Sigmoid colon (tissue), 7 donors: ENCODE measurements around the gene PLB1. TPM values are rescaled to one million over a fixed set of nuclear protein-coding genes. Genes with fewer than 3 reads are reported as not detected.

ENCODE experiments used
- DNase-seq: peaks from one replicate; pipeline ENCODE4 v3.0.0-alpha.2; 2019
- H3K27ac ChIP-seq, 4 donors: fragments of 200-600 bp; sonication (generic); one replicate each; pipeline ENCODE4 v1.5.1; 2016 to 2019; ENCODE audit warnings: mild to moderate bottlenecking in 1 of 4
- H3K27me3 ChIP-seq, 3 donors: fragments of 200-600 bp; sonication (generic); one replicate each; pipeline ENCODE4 v1.5.1; 2019; ENCODE audit warnings: mild to moderate bottlenecking in 1 of 3
- H3K36me3 ChIP-seq, 4 donors: fragments of 200-600 bp; sonication (generic); one replicate each; pipeline ENCODE4 v1.5.1; 2016 to 2019
- H3K4me1 ChIP-seq, 4 donors: fragments of 200-600 bp; sonication (generic); one replicate each; pipeline ENCODE4 v1.5.1; 2017 to 2019
- H3K4me3 ChIP-seq, 4 donors: fragments of 200-600 bp; sonication (generic); one replicate each; pipeline ENCODE4 v1.5.1; 2017 to 2019; ENCODE audit warnings: mild to moderate bottlenecking in 2 of 4, moderate library complexity in 1 of 4
- H3K9me3 ChIP-seq, 4 donors: fragments of 200-600 bp in 3 of 4; sonication (generic) in 3 of 4; one replicate each; pipeline versions ENCODE4 v1.5.1 to v1.6.1; 2013 to 2019
- EP300 ChIP-seq, 4 donors: sonication (generic); formaldehyde crosslinking; IDR thresholded peaks; one replicate each; pipeline ENCODE4 v1.6.1; 2017; ENCODE audit warnings: antibody characterized with exemption in 4 of 4
- POLR2A ChIP-seq, 2 donors: fragments of 450-650 bp; IDR thresholded peaks; one replicate each; pipeline ENCODE4 v1.6.1; 2016; ENCODE audit warnings: antibody characterized with exemption in 2 of 2, mild to moderate bottlenecking in 2 of 2, moderate library complexity in 2 of 2
- POLR2AphosphoS5 ChIP-seq, 4 donors: sonication (generic); formaldehyde crosslinking; IDR thresholded peaks; one replicate each; pipeline ENCODE4 v1.6.1; 2017; ENCODE audit warnings: antibody characterized with exemption in 4 of 4
- WGBS, 2 donors: extraction: QIAGEN DNeasy Blood & Tissue Kit; methylation state at CpG; one replicate each; pipeline ENCODE4 v1.1.7; 2013; 5-methylcytosine and 5-hydroxymethylcytosine counted together
- intact Hi-C: fragments of 100-400 bp; cut with DNase I; formaldehyde crosslinking; loops from one replicate; pipeline ENCODE4 v1.15.1; 2023
- polyA plus RNA-seq, 3 donors: library from polyadenylated mRNA; stranded (reverse); fragments of 200-250 nt; gene quantifications; one replicate each; pipeline ENCODE4 v1.2.3, GENCODE V29; 2013
- total RNA-seq, 4 donors: library from RNA; depleted of rRNA; stranded (reverse); fragments of >200 nt; gene quantifications; one replicate each; pipeline ENCODE4 v1.1.0, GENCODE V29; 2016
- TF ChIP-seq, protein P1 (sequence below), 4 experiments: fragments of 450-650 bp in 3 of 4; fragments of 200-600 bp in 1 of 4; IDR thresholded peaks; one replicate each; pipeline ENCODE4 v1.5.1; 2016 to 2019; ENCODE audit warnings: antibody characterized with exemption in 4 of 4, mild to moderate bottlenecking in 3 of 4, moderate library complexity in 2 of 4
- donor health status: healthy with polysubstance abuse.
- donor health status: Bipolar disorder and iron deficiency.
- donor health status: healthy.

PLB1 gene
- total and polyA plus RNA-seq, 7 donors = 1.2 to 18.3 (median 2.1) TPM

DNA sequence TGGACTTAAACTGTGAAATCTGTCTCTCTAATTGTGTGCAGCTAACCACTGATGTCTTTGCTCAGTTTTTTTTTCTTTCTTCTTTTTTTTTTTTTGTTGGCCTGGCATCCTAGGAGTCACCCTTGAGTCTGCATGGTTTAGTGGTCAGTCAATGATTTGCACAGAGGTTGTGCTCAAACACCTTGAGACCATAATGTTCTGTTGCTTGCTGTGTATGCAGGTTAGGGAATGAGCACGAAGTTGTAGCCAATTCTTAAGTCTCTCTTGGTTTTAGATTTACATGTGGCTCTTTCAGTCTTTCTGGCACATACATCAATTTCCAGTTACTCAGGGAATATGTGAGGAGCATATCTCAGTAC is 16.7 kb downstream of the PLB1 start:
- 65 to 73% methylated on average over 1 of the region's 1 CpG for WGBS, 2 donors

GRCh38 chr2:28513097-28513496 is 17.2 kb downstream of the PLB1 start:
- Histone ChIP-seq H3K4me3 (no peak overlapping the region), H3K9me3 (no peaks in the 10 kb centered on the region), H3K36me3 (no peaks in the 10 kb centered on the region), H3K4me1 (no peaks in the 10 kb centered on the region), H3K27me3 (no peaks in the 10 kb centered on the region), H3K27ac (no peak overlapping the region)
- WGBS, 2 donors = 90 to 92% methylated on average over 1 of the region's 1 CpG
- no peak for DNase-seq
- TF ChIP-seq, protein P1, sequence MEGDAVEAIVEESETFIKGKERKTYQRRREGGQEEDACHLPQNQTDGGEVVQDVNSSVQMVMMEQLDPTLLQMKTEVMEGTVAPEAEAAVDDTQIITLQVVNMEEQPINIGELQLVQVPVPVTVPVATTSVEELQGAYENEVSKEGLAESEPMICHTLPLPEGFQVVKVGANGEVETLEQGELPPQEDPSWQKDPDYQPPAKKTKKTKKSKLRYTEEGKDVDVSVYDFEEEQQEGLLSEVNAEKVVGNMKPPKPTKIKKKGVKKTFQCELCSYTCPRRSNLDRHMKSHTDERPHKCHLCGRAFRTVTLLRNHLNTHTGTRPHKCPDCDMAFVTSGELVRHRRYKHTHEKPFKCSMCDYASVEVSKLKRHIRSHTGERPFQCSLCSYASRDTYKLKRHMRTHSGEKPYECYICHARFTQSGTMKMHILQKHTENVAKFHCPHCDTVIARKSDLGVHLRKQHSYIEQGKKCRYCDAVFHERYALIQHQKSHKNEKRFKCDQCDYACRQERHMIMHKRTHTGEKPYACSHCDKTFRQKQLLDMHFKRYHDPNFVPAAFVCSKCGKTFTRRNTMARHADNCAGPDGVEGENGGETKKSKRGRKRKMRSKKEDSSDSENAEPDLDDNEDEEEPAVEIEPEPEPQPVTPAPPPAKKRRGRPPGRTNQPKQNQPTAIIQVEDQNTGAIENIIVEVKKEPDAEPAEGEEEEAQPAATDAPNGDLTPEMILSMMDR (IDR thresholded peaks at IDR 0.05) = no peak
- intact Hi-C loops = no loop called here

More for the DNA sequence above, 16.7 kb downstream of the PLB1 start:
- TF ChIP-seq, protein P1 (IDR thresholded peaks at IDR 0.05) = no peak
- no peak for TF ChIP-seq EP300 (IDR thresholded peaks at IDR 0.05)
- TF ChIP-seq POLR2AphosphoS5 (IDR thresholded peaks at IDR 0.05) = no peak
- TF ChIP-seq POLR2A (IDR thresholded peaks at IDR 0.05) = no peak
- no peaks in the 10 kb centered on the region for H3K4me1 ChIP-seq
- no peak for DNase-seq
- intact Hi-C loops = no loop called here
- H3K36me3 ChIP-seq = no peaks in the 10 kb centered on the region
- H3K27ac ChIP-seq = no peak overlapping the region
- H3K27me3 ChIP-seq = no peaks in the 10 kb centered on the region
- no peak overlapping the region for H3K4me3 ChIP-seq
- H3K9me3 ChIP-seq = no peaks in the 10 kb centered on the region

GRCh38 chr2:28515176-28515751 is 19.4 kb downstream of the PLB1 start:
- intact Hi-C loops = no loop called here
- H3K4me1 ChIP-seq = no peaks in the 10 kb centered on the region
- DNase-seq = no peak
- WGBS, 2 donors = 85 to 96% methylated on average over 5 of the region's 5 CpGs
- H3K27me3 ChIP-seq = peaks cover 0 to 10% (median 0%) of the 10 kb centered on the region in 3 donors
- H3K9me3 ChIP-seq = no peaks in the 10 kb centered on the region
- no peak overlapping the region for H3K4me3 ChIP-seq
- no peaks in the 10 kb centered on the region for H3K36me3 ChIP-seq
- H3K27ac ChIP-seq = no peak overlapping the region
- TF ChIP-seq POLR2A (IDR thresholded peaks at IDR 0.05) = no peak
- TF ChIP-seq EP300 (IDR thresholded peaks at IDR 0.05) = no peak
- TF ChIP-seq POLR2AphosphoS5 (IDR thresholded peaks at IDR 0.05) = no peak
- TF ChIP-seq, protein P1 (IDR thresholded peaks at IDR 0.05) = no peak

DNA sequence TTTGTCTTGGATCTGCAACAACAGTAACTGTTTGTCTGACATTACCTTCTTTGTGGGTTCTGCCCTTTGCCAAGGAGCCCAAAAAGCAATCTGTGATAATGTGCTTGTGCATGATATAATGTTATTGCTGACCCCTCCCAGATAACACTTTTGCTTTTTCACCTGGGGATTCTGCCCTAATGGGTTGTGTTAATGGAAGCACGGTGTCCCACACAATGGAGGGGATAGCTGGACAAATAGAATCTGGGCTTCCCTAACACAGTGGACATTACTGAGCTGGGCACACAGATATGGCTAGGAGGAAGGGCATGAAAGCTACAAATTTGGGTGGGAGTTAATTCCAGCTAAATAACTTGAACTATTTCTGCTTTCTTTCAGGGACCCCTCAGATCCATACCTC is 20.6 kb downstream of the PLB1 start:
- Histone ChIP-seq H3K4me1 (no peaks in the 10 kb centered on the region), H3K36me3 (no peaks in the 10 kb centered on the region), H3K27me3 (peaks cover 0 to 10% (median 0%) of the 10 kb centered on the region in 3 donors), H3K9me3 (no peaks in the 10 kb centered on the region), H3K27ac (no peak overlapping the region), H3K4me3 (no peak overlapping the region)
- TF ChIP-seq POLR2A (IDR thresholded peaks at IDR 0.05) (no peak), POLR2AphosphoS5 (IDR thresholded peaks at IDR 0.05) (no peak)
- intact Hi-C loops = no loop called here
- no peak for DNase-seq
- 84 to 85% methylated on average over 1 of the region's 1 CpG for WGBS, 2 donors

DNA sequence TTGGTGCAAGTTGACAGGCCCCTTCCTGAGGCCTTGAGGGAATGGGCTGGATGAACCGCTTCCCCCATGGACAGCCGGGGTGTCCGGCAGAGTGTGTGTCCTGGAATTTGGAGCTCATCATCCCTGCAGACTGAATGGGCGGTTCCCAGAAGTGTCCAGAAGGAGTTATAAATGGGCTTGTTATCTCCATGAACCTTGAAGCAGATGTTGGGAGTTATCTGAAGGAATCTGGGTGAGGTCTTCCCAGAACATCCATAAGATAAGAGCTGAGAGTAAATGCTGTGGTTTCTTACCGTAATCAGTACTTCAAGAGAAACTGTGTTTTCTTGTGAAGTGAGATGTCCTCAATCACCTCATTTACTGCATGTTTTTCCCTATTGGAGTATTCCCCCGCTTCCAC is 21.1 kb downstream of the PLB1 start:
- DNase-seq = no peak
- Histone ChIP-seq H3K27ac (no peak overlapping the region), H3K9me3 (no peaks in the 10 kb centered on the region), H3K4me1 (no peaks in the 10 kb centered on the region), H3K27me3 (peaks cover 0 to 13% (median 0%) of the 10 kb centered on the region in 3 donors), H3K4me3 (no peak overlapping the region), H3K36me3 (no peaks in the 10 kb centered on the region)
- WGBS, 2 donors = 87% methylated on average over 6 of the region's 6 CpGs
- intact Hi-C loops = no loop called here
- TF ChIP-seq POLR2A (IDR thresholded peaks at IDR 0.05) (no peak), POLR2AphosphoS5 (IDR thresholded peaks at IDR 0.05) (no peak), EP300 (IDR thresholded peaks at IDR 0.05) (no peak)
- TF ChIP-seq, protein P1 (IDR thresholded peaks at IDR 0.05) = no peak
